IPS-NIHi11 (cell line): Measurements from ENCODE around the gene PCCB.
"Not testable (repeated sequence)": the region's sequence is repeated elsewhere in the genome, so short reads cannot be mapped to it uniquely, and the experiment has no call there.

Experiments used
- DNase-seq: peaks from one replicate; pipeline ENCODE4 v3.0.0; 2012; ENCODE audit warnings: mixed read lengths, low spot score

The PCCB gene

DNA sequence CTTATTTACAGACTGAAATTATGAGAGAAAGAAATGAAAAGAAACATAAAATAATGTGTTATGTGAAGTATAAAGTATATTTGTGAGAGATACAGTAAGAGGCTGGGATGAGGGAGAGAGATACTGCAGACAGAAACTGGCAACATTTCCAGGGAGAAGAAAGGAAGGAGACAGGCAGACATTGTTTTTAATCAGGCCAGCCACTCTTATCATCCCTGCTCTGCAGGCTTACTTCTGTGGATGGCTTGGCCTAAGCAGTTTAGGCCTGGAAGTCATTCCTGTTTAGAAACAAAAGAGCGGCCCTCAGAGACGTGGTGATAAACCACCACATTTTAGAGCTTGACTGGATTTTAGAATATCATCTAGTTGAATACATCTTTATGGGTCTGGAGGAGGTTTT lies 12.4 kb downstream of the PCCB start:
- no peak for DNase-seq

DNA sequence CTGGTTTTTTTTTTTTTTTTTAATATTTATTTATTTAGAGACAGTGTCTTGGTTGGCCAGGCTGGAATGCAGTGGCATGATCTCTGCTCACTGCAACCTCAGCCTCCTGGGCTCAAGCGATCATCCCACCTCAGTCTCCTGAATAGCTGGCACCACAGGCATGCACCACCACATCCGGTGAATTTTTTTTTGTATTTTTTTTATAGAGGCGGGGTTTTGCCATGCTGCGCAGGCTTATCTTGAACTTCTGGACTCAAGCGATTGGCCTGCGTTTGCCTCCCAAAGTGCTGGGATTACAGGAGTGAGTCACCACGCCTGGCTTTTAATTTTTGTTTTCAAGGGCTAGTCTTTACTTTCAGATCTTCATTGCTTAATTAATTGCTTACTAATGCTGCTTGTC lies 13.1 kb downstream of the PCCB start:
- DNase-seq, result no peak

GRCh38 chr3:136266468-136267125 lies 16.5 kb downstream of the PCCB start:
- not testable (repeated sequence) for DNase-seq

DNA sequence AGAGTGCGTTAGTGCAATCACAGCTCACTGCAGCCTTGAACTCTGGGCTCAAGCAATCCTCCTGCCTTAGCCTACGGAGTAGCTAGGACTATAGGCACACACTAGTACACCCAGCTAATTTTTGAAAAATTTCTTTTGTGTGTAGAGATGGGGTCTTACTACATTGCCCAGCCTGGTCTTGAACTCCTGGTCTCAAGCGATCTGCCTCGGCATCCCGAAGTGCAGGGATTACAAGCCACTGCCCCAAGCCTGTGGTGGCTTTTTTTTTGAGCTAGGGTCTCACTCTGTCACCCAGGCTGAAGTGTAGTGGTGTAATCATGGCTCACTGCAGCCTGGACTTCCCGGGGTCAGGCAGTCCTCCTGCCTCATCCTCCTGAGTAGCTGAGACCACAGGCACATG lies 17.1 kb downstream of the PCCB start:
- no peak for DNase-seq

DNA sequence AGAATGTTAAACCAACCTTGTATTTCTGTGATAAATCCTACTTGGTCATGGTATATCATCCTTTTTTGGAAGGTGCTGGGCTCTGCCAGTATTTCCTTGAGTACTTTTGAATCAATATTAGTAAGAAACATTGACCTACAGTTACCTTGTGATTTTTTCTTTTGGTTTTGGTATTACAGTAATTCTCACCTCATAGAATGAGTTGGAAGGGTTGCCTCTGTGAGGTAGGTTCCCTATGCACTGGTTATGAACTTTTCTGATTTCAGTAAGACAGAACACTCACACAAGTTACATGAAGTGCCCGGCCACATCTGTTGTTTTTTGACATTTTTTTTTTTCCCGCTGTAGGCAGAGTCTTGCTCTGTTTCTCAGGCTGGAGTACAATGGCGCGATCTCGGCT lies 20.0 kb downstream of the PCCB start:
- DNase-seq, result no peak

DNA sequence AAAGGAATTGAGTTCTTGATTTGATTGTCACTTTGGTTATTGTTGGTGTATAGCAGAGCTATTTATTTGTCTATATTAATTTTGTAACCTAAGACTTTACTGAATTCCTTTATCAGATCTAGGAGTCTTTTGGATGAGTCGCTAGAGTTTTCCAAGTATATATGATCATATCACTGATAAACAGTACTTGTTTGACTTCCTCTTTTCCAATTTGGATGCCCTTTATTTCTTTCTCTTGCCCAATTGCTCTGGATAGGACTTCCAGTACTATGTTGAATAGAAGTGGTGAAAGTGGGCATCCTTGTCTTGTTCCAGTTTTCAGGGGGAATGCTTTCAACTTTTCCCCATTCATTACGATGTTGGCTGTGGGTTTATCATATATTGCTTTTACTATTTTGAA lies 21.5 kb downstream of the PCCB start:
- DNase-seq, result not testable (repeated sequence)

DNA sequence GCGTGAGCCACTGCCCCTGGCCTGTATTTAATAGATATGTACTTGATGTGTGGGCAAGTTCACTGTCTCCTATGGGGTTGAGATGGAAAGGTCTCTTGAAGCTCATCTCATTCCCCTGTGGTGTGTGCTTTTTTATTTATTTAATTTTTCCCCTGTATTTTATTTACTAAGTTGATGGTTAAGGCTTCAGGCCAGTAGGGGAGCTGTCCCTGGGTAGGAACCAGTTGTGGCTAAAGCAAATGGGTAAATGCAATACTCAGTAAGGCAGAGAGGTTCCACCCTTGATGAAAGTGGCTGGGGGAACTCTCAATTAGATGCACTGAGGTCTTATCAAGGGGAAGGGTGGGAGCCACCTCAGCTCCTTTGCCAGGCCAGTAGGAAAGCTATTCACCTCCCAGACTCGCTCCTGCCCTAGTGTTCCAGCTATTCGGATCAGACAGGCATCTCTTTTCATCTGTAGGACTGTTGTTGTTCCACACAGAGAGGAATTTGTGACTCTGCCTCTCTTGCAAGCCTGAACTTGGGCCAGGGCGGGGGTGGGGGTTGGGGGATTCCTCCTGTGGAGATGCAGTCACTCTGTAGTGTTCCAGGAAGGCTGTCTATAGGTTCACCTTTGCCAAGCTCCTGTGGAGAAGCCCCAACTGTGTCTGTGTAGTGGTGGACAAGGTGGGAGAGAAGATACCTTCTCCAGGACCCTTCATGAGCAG lies 26.1 kb downstream of the PCCB start:
- DNase-seq, result no peak

- no peak for DNase-seq
Observed at GRCh38 chr3:136277115-136277514, 27.0 kb downstream of the PCCB start.

- peak; percentile 53 for DNase-seq
Observed at GRCh38 chr3:136277634-136278033, 27.5 kb downstream of the PCCB start.

DNA sequence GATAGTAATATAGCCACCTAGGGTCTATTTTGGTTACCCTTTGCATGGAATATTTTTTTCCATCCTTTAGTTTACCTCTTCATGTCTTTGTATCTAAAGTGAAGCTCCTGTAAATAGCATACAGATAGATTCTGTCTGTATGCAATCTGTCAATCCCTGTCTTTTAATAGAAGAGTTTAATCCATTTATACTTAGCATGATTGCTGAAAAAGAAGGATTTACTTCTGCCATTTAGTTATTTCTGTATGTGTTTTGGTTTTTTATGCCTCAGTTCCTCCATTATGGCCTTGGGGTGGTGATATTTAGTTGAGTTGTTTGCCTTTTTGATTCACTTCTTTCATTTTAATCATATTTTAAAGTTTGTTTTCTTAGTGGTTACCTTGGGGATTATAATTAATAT lies 29.0 kb downstream of the PCCB start:
- no peak for DNase-seq

GRCh38 chr3:136280961-136281360 lies 30.8 kb downstream of the PCCB start:
- no peak for DNase-seq

DNA sequence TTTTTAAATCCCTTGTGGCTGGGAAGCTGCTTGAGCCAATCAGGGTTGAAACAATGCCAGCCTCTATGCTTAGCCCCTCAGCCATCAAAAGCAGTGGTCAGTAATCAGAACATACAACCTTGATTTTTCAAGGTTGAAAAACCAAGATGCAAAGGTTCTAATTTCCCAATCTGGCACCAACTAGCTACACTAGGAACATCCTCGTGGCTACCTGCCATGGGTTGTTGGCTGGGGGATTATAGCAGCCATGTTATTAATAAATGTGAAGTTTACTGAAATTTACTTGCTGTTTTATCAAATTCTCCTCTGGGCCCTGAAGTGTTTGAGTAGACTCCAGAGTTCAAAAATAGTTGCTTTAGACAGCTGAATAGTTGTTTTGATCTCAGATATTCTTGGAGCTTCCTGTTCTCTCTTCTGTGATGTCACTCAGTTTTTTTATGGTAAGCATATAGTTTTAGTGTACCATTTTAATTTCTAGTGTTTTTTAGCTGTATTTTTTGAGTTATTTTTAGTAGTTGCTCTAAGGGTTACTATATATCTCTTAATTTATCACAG lies 31.9 kb downstream of the PCCB start:
- no peak for DNase-seq

- DNase-seq, result no peak
Observed at GRCh38 chr3:136283627-136284026, 33.5 kb downstream of the PCCB start.

DNA sequence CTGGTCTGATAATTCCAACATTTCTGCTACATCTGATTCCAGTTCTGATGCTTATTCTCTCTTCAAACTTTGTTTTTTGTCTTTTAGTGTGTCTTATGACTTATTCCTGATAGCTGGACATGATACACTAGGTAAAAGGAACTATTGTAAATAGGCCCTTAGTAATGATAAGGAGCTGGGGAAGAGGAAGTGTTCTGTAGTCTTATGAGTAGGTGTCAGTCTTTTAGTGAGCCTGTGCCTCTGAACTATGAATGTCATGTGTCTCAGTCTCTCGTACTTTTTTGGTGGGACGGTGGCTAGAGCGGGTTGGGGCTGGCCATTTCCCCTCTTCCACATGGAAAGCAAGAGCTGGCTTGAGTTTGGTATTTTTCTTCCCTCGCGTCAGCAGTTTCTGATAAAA lies 41.2 kb downstream of the PCCB start:
- no peak for DNase-seq

GRCh38 chr3:136292500-136292899 lies 42.4 kb downstream of the PCCB start:
- DNase-seq, result no peak

DNA sequence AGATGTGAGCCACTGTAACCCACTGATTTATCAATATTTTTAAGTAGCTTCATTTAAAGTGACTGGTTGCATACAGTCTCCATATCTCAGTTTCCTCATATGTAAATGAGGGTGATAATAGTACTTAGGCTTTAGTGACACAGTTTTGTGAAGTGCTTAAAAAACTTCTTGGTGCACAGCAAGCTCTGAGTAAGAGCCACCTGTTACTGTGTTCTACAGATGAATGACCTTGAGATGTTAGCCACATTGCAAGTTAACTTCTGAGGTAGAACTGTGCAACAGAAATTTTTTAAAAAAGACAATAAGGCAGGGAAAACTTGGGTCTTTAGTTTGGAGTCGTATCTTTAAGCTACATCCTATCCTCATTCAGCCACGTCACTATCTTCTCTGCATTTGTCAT lies 43.1 kb downstream of the PCCB start:
- no peak for DNase-seq

DNA sequence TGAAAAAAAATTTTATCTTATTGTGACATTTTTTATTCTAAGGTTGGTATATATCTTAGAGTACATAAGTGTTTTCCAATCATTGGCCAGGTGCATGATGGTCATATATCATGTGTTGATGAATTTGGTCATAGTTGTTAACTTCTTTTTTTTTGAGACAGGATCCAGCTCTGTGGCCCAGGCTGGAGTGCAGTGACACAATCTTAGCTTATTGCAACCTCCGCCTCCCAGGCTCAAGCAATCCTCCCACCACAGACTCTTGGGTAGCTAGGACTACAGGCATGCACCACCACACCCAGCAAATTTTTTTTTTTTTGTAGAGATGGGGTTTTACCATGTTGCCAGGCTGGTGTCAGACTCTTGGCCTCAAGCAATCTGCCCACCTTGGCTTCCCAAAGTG lies 44.0 kb downstream of the PCCB start:
- DNase-seq, result no peak

- peak; percentile 56 for DNase-seq
Observed at GRCh38 chr3:136296960-136297359, 46.8 kb downstream of the PCCB start.

DNA sequence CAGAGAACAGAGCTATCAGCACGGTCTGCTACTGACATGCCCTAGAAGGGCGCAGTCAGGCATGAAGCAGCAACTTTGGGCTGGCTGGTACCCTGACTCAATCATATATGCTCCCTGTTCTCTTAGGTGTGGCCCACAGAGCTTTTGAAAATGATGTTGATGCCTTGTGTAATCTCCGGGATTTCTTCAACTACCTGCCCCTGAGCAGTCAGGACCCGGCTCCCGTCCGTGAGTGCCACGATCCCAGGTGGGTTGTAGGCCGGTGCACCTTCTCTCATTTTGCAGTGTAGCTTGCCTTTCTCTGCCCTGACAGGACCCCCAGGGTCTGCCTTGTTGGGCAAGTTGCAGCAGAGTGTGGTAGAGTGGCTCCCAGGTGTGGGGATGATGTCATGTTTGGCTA lies 47.7 kb downstream of the PCCB start:
- DNase-seq, result no peak

GRCh38 chr3:136300444-136300843 lies 50.3 kb downstream of the PCCB start:
- DNase-seq, result no peak

DNA sequence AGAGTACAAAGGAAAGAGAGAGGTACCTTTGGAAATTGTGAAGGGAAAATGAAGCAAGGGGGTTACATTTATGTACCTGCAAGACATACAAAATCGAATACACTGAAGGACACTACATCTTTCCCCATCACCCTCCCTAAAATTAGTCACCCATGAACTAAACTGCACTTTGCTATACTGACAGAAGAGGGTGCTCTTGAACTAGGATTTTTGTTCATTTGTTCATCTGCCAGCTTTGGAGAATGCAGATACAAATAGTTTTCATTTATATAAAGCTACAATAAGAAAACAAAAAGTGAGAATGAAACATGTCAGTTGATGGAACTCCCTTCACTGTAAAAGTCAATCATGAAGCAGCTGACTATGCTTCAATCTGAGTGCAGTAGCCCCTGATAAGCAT lies 55.7 kb downstream of the PCCB start:
- DNase-seq, result no peak

DNA sequence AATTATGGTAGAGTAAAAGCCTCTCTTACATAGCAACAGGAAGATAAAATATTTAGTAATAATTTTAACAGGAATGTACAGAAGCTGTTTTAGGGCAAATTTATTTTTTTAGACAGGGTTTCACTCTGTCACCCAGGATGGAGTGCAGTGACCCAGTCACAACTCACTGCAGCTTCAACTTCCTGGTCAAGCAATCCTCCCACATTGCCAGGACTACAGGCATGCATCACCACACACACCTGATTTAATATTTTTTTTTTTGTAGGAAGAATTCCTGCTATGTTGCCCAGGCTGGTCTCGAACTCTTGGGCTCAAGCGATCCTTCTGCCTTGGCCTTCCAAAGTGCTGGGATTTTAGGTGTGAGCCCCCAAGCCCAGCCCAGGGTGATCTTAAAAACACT lies 61.1 kb downstream of the PCCB start:
- no peak for DNase-seq

DNA sequence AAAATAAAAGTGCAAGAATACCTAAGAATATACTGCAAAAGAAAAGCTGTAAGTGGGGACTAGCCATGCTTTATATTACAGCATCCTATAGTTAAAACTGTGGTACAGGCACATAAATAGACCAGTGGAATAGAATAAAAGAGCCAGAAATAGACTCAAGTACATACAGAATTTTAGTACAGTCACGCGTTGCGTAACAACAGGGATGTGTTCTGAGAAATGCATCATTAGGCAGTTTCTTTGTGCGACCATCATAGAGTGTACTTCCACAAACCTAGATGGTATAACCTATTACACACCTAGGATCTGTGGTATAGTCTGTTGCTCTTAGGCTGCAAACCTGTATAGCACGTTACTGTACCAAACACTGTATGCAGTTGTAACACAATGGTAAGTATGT lies 61.8 kb downstream of the PCCB start:
- no peak for DNase-seq

- no peak for DNase-seq
Observed at GRCh38 chr3:136326316-136326715, 76.2 kb downstream of the PCCB start.
